HL-60 (cell line): Measurements from ENCODE around the gene HSDL2.
"Not testable (repeated sequence)": the region's sequence is repeated elsewhere in the genome, so short reads cannot be mapped to it uniquely, and the experiment has no call there.

Experiments
- DNase-seq, 2 experiments: peaks; one replicate each; pipeline ENCODE4 v3.0.0-alpha.2; 2010 to 2020; ENCODE audit warnings: low read depth in 1 of 2, low spot score in 1 of 2
- H3K27ac ChIP-seq: fragments of 250-450 bp; sonication (Bioruptor Pico); replicated peaks from 2 replicates; pipeline ENCODE4 v1.5.1; 2020; ENCODE audit warnings: mild to moderate bottlenecking, moderate library complexity
- H3K27me3 ChIP-seq: fragments of 250-450 bp; sonication (Bioruptor Pico); 2 replicates; pipeline ENCODE4 v1.5.1; 2021; ENCODE audit warnings: mild to moderate bottlenecking, moderate library complexity; ENCODE audit not compliant: insufficient read depth, poor library complexity, severe bottlenecking
- H3K4me3 ChIP-seq: replicated peaks from 2 replicates; pipeline ENCODE4 v1.5.1; 2011; ENCODE audit warnings: mild to moderate bottlenecking, control low read depth, low read length; ENCODE audit not compliant: insufficient read depth
- GABPA ChIP-seq: IDR thresholded peaks from 2 replicates; pipeline ENCODE4 v1.6.1; 2012; ENCODE audit warnings: low read depth
- POLR2AphosphoS5 ChIP-seq: IDR thresholded peaks from 2 replicates; pipeline ENCODE4 v1.6.1; 2012; ENCODE audit warnings: low read depth
- SPI1 ChIP-seq: IDR thresholded peaks from 2 replicates; pipeline ENCODE4 v1.6.1; 2012; ENCODE audit warnings: low read depth, mild to moderate bottlenecking, borderline replicate concordance
- TF ChIP-seq, protein P1 (sequence below): IDR thresholded peaks from one replicate; pipeline ENCODE4 v1.5.1; 2011; ENCODE audit warnings: low read length, control low read depth, inconsistent platforms; ENCODE audit not compliant: insufficient read depth
- TF ChIP-seq, protein P2 (sequence below): IDR thresholded peaks from 2 replicates; pipeline ENCODE4 v1.6.1; 2012; ENCODE audit warnings: low read depth; ENCODE audit not compliant: insufficient replicate concordance

HSDL2 gene

DNA sequence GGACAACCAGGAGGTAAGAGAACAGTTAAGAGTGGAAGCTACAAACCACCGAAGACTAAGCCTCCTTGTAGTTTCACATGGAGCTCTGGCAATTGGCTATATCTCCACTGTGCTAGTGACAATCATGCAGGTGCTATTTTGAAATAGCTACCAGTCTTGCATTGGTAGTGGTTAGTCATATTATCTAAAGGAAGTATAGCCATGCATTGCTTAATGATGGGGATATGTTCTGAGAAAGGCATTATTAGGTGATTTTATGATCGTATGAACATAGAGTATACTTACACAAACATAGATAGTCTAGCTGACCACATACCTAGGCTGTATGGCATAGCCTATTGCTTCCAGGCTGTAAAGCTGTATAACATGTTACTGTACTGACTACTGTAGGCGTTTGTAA lies 28.4 kb downstream of the HSDL2 start:
- DNase-seq = peak; percentile 49 to 80
- no peak overlapping the region for H3K4me3 ChIP-seq
- H3K27me3 ChIP-seq = no peaks in the 10 kb centered on the region
- peak overlapping the region; percentile 63 for H3K27ac ChIP-seq
- TF ChIP-seq POLR2AphosphoS5 (no peak), GABPA (no peak), SPI1 (no peak)
- TF ChIP-seq, protein P1, sequence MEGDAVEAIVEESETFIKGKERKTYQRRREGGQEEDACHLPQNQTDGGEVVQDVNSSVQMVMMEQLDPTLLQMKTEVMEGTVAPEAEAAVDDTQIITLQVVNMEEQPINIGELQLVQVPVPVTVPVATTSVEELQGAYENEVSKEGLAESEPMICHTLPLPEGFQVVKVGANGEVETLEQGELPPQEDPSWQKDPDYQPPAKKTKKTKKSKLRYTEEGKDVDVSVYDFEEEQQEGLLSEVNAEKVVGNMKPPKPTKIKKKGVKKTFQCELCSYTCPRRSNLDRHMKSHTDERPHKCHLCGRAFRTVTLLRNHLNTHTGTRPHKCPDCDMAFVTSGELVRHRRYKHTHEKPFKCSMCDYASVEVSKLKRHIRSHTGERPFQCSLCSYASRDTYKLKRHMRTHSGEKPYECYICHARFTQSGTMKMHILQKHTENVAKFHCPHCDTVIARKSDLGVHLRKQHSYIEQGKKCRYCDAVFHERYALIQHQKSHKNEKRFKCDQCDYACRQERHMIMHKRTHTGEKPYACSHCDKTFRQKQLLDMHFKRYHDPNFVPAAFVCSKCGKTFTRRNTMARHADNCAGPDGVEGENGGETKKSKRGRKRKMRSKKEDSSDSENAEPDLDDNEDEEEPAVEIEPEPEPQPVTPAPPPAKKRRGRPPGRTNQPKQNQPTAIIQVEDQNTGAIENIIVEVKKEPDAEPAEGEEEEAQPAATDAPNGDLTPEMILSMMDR = no peak
- TF ChIP-seq, protein P2, sequence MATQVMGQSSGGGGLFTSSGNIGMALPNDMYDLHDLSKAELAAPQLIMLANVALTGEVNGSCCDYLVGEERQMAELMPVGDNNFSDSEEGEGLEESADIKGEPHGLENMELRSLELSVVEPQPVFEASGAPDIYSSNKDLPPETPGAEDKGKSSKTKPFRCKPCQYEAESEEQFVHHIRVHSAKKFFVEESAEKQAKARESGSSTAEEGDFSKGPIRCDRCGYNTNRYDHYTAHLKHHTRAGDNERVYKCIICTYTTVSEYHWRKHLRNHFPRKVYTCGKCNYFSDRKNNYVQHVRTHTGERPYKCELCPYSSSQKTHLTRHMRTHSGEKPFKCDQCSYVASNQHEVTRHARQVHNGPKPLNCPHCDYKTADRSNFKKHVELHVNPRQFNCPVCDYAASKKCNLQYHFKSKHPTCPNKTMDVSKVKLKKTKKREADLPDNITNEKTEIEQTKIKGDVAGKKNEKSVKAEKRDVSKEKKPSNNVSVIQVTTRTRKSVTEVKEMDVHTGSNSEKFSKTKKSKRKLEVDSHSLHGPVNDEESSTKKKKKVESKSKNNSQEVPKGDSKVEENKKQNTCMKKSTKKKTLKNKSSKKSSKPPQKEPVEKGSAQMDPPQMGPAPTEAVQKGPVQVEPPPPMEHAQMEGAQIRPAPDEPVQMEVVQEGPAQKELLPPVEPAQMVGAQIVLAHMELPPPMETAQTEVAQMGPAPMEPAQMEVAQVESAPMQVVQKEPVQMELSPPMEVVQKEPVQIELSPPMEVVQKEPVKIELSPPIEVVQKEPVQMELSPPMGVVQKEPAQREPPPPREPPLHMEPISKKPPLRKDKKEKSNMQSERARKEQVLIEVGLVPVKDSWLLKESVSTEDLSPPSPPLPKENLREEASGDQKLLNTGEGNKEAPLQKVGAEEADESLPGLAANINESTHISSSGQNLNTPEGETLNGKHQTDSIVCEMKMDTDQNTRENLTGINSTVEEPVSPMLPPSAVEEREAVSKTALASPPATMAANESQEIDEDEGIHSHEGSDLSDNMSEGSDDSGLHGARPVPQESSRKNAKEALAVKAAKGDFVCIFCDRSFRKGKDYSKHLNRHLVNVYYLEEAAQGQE = no peak

DNA sequence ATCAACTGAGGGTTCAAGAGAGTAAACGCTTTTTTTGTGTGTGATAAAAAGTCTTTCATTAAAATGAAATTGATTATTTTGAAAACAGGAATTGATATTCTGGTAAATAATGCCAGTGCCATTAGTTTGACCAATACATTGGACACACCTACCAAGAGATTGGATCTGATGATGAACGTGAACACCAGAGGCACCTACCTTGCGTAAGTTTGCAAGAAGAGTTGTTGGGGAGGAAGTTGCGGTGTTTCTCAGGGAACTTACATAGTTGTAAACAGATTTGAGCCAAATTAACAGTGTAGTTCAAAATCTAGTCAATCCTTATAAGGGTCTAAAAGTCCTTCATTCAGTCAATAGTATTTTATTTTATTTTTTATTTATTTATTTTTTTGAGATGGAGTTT lies 28.9 kb downstream of the HSDL2 start:
- Histone ChIP-seq H3K4me3 (no peak overlapping the region), H3K27me3 (no peaks in the 10 kb centered on the region), H3K27ac (peak overlapping the region; percentile 63)
- TF ChIP-seq POLR2AphosphoS5 (no peak), GABPA (no peak), SPI1 (peak; percentile 75)
- TF ChIP-seq, protein P1 = no peak
- TF ChIP-seq, protein P2 = no peak
- peak; percentile 42 to 78 for DNase-seq

DNA sequence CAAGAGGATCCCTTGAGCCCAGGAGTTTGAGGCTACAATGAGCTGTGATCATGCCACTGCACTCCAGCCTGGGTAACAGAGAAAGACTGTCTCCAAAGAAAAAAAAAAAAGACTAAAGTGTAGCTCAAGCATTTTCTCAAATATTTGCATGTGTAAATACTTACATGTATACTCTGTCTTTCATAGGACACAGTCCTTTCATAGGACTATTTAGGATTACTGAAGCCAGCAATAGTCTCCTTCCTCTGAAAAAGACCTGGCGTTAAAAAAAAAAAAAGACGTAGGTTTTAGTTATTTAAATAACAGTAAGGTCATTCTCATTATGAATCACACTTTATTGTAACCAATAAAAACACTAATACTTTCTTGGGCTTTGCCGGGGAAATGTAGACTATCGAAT lies 29.9 kb downstream of the HSDL2 start:
- no peak for TF ChIP-seq POLR2AphosphoS5
- Histone ChIP-seq H3K27ac (peak overlapping the region; percentile 63), H3K27me3 (no peaks in the 10 kb centered on the region), H3K4me3 (no peak overlapping the region)
- no peak for DNase-seq

DNA sequence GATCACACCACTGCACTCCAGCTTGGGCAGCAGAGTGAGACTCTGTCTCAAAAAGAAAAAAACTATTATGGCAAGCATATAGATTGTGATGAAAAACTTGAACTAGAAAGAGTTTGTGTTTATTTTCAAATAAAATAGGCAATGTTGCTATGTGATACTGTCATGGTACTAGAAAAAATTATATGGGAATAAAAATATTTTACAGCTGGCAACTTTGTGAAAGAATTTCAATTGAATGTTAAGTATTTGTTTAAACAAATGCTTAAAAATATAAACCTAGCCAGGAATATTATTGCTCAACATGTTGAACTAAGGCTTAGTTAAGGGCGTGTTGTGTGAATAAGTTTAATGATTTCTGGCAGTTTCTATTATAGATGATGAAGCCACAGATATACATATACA lies 31.7 kb downstream of the HSDL2 start:
- no peak for TF ChIP-seq SPI1
- TF ChIP-seq GABPA = no peak
- no peak for TF ChIP-seq POLR2AphosphoS5
- TF ChIP-seq, protein P1 = no peak
- TF ChIP-seq, protein P2 = no peak
- Histone ChIP-seq H3K27me3 (no peaks in the 10 kb centered on the region), H3K27ac (no peak overlapping the region), H3K4me3 (no peak overlapping the region)
- DNase-seq = no peak

DNA sequence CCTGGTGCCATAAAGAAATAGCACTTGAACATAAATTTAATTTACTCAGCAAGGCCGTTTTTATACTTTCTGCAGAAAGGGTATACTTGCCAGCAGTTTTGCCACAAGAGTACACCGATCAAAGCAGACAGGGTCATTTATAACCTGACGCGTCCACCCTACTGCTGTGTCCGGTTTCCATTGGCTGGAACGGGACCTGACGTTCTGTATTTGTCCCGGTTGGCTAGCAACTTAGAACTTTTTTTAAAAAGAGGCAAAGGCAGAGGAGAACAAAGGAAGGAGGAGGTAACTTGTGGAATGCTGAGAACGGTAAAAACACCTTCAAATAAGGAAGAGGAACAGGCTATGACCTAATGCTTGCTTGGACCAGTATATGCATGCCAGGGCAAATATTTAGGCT lies 33.8 kb downstream of the HSDL2 start:
- not testable (repeated sequence) for H3K4me3 ChIP-seq, DNase-seq, H3K27ac ChIP-seq, H3K27me3 ChIP-seq
